GM23338 (cell line): ENCODE measurements around the gene MYH6. TPM values are rescaled to one million over a fixed set of nuclear protein-coding genes. Genes with fewer than 3 reads are reported as not detected.

Source experiments
- ATAC-seq: fragments of 200-7000 bp; cut with Tn5 transposase; 3 replicates; pipeline ENCODE4 v1.9.1; 2020
- DNase-seq: peaks from one replicate; pipeline ENCODE4 v3.0.0-alpha.2; 2015; ENCODE audit warnings: low spot score
- H2AFZ ChIP-seq: fragments of 200-600 bp; sonication (generic); 2 replicates; pipeline ENCODE4 v1.8.0; 2016; ENCODE audit warnings: antibody characterized with exemption, mild to moderate bottlenecking, moderate library complexity
- H3F3A ChIP-seq: fragments of 200-600 bp; sonication (generic); replicated peaks from 2 replicates; pipeline ENCODE4 v1.8.0; 2017; ENCODE audit warnings: antibody characterized with exemption, mixed run types, low read depth
- H3K27ac ChIP-seq: fragments of 200-600 bp; sonication (generic); 2 replicates; pipeline ENCODE4 v1.6.1; 2016; ENCODE audit warnings: low read depth
- H3K27me3 ChIP-seq: fragments of 200-600 bp; sonication (generic); 2 replicates; pipeline ENCODE4 v1.8.0; 2016; ENCODE audit warnings: mild to moderate bottlenecking, mixed run types, moderate library complexity; ENCODE audit not compliant: insufficient read depth
- H3K36me3 ChIP-seq: fragments of 200-600 bp; sonication (generic); 2 replicates; pipeline ENCODE4 v1.8.0; 2016; ENCODE audit warnings: mild to moderate bottlenecking; ENCODE audit not compliant: insufficient read depth
- H3K4me1 ChIP-seq: fragments of 200-600 bp; sonication (generic); 2 replicates; pipeline ENCODE4 v1.8.0; 2016; ENCODE audit warnings: mild to moderate bottlenecking, moderate library complexity; ENCODE audit not compliant: insufficient read depth
- H3K4me2 ChIP-seq: fragments of 200-600 bp; sonication (generic); 2 replicates; pipeline ENCODE4 v1.7.1; 2017; ENCODE audit warnings: mixed run types
- H3K4me3 ChIP-seq: fragments of 200-600 bp; sonication (generic); 2 replicates; pipeline ENCODE4 v1.6.1; 2016; ENCODE audit warnings: mixed run types
- H3K79me2 ChIP-seq: fragments of 200-600 bp; sonication (generic); replicated peaks from 2 replicates; pipeline ENCODE4 v1.8.0; 2017; ENCODE audit warnings: mild to moderate bottlenecking; ENCODE audit not compliant: insufficient read depth
- H3K9me2 ChIP-seq: fragments of 200-600 bp; sonication (generic); 2 replicates; pipeline ENCODE4 v1.8.0; 2017; ENCODE audit not compliant: insufficient read depth
- H4K20me1 ChIP-seq: fragments of 200-600 bp; sonication (generic); replicated peaks from 2 replicates; pipeline ENCODE4 v1.8.0; 2017; ENCODE audit warnings: mild to moderate bottlenecking; ENCODE audit not compliant: insufficient read depth
- H3K27ac Mint-ChIP-seq: 2 replicates; pipeline ENCODE4 v1.8.0; 2020; ENCODE audit warnings: inconsistent platforms, mild to moderate bottlenecking, moderate library complexity, mixed read lengths
- H3K27me3 Mint-ChIP-seq: 3 replicates; pipeline ENCODE4 v1.8.0; 2022; ENCODE audit warnings: low read depth, mild to moderate bottlenecking, moderate library complexity, mixed read lengths, inconsistent platforms; ENCODE audit not compliant: insufficient read depth, poor library complexity
- H3K36me3 Mint-ChIP-seq: 3 replicates; pipeline ENCODE4 v1.8.0; 2021; ENCODE audit warnings: low read depth, mild to moderate bottlenecking, inconsistent platforms, moderate library complexity, mixed read lengths
- H3K4me1 Mint-ChIP-seq: 3 replicates; pipeline ENCODE4 v1.8.0; 2020; ENCODE audit warnings: mild to moderate bottlenecking, inconsistent platforms, mixed read lengths
- H3K4me3 Mint-ChIP-seq: 3 replicates; pipeline ENCODE4 v1.8.0; 2021; ENCODE audit warnings: moderate library complexity, mild to moderate bottlenecking, inconsistent platforms, mixed read lengths
- H3K9me3 Mint-ChIP-seq: 3 replicates; pipeline ENCODE4 v1.8.0; 2020; ENCODE audit warnings: moderate library complexity, mild to moderate bottlenecking, inconsistent platforms, mixed read lengths
- CREB1 ChIP-seq: fragments of 250-450 bp; sonication (Bioruptor Pico); IDR thresholded peaks from 2 replicates; pipeline ENCODE4 v1.5.0; 2020; ENCODE audit warnings: low read depth, mild to moderate bottlenecking, moderate library complexity
- CTCF ChIP-seq, 2 experiments: fragments of 200-600 bp in 1 of 2; sonication (generic) in 1 of 2; conservative IDR thresholded peaks; 2 replicates each; pipeline versions ENCODE4 v1.5.1 to v1.6.1; 2016 to 2017; ENCODE audit warnings: antibody characterized with exemption in 2 of 2, low read depth in 2 of 2, mild to moderate bottlenecking in 2 of 2, moderate library complexity in 1 of 2
- ETS1 ChIP-seq: IDR thresholded peaks from 2 replicates; pipeline ENCODE4 v1.6.1; 2016; ENCODE audit warnings: antibody characterized with exemption
- EZH2 ChIP-seq: fragments of 200-600 bp; sonication (generic); IDR thresholded peaks from one replicate; pipeline ENCODE4 v1.8.0; 2017; ENCODE audit warnings: antibody characterized with exemption, mild to moderate bottlenecking, low read depth; ENCODE audit not compliant: unreplicated experiment
- EZH2phosphoT487 ChIP-seq: fragments of 200-600 bp; sonication (generic); IDR thresholded peaks from one replicate; pipeline ENCODE4 v1.8.1; 2018; ENCODE audit warnings: antibody characterized with exemption; ENCODE audit not compliant: unreplicated experiment
- JUNB ChIP-seq: IDR thresholded peaks from one replicate; pipeline ENCODE4 v1.6.1; 2016; ENCODE audit warnings: antibody characterized with exemption; ENCODE audit not compliant: unreplicated experiment
- NANOG ChIP-seq: IDR thresholded peaks from 2 replicates; pipeline ENCODE4 v1.6.1; 2016; ENCODE audit warnings: antibody characterized with exemption, borderline replicate concordance
- POLR2AphosphoS5 ChIP-seq: IDR thresholded peaks from 2 replicates; pipeline ENCODE4 v1.6.1; 2016; ENCODE audit warnings: antibody characterized with exemption, low read depth
- REST ChIP-seq: IDR thresholded peaks from one replicate; pipeline ENCODE4 v1.6.1; 2018; ENCODE audit warnings: antibody characterized with exemption; ENCODE audit not compliant: unreplicated experiment
- STAT1 ChIP-seq: IDR thresholded peaks from one replicate; pipeline ENCODE4 v1.6.1; 2016; ENCODE audit warnings: antibody characterized with exemption; ENCODE audit not compliant: unreplicated experiment
- ZNF114 ChIP-seq: fragments of 250-450 bp; sonication (Bioruptor Pico); IDR thresholded peaks from 2 replicates; pipeline ENCODE4 v1.5.0; 2020; ENCODE audit warnings: mild to moderate bottlenecking, moderate library complexity
- ZNF331 ChIP-seq: fragments of 250-450 bp; sonication (Bioruptor Pico); IDR thresholded peaks from 2 replicates; pipeline ENCODE4 v1.5.0; 2020; ENCODE audit warnings: low read depth, mild to moderate bottlenecking, moderate library complexity
- ZNF462 ChIP-seq: fragments of 250-450 bp; sonication (Bioruptor Pico); IDR thresholded peaks from 2 replicates; pipeline ENCODE4 v1.5.0; 2020; ENCODE audit warnings: mild to moderate bottlenecking, moderate library complexity
- polyA plus RNA-seq: library from polyadenylated mRNA; unstranded; fragments of >200 nt; fragmentation: Nextera tagmentation; extraction: Ambion mirVana; gene quantifications from 2 replicates; pipeline ENCODE4 v1.2.1, GENCODE V29; 2016
- total RNA-seq: library from RNA; depleted of rRNA; stranded (reverse); fragments of >200 nt; shearing (Covaris generic); gene quantifications from 2 replicates; pipeline ENCODE4 v1.2.3, GENCODE V29; 2014

Gene MYH6
- total and polyA plus RNA-seq, 2 experiments from 2014 or later: 0.03 to 0.10 TPM

- H2AFZ ChIP-seq: peak overlapping the region; percentile 98
- no peaks in the 10 kb centered on the region; the same call in 2 of the 3 replicates for H3K36me3 Mint-ChIP-seq
- H3K4me2 ChIP-seq: no peak overlapping the region
- no peaks in the 10 kb centered on the region for H4K20me1 ChIP-seq
- no peak overlapping the region for H3K27ac Mint-ChIP-seq
- peaks cover 21% of the 10 kb centered on the region for H3K4me1 ChIP-seq
- peaks cover 7% of the 10 kb centered on the region; the same call in 1 of the 2 replicates for H3K9me2 ChIP-seq
- H3K9me3 Mint-ChIP-seq: no peaks in the 10 kb centered on the region
- no peaks in the 10 kb centered on the region for H3F3A ChIP-seq
- H3K27ac ChIP-seq: no peak overlapping the region
- peaks cover 25% of the 10 kb centered on the region for H3K4me1 Mint-ChIP-seq
- H3K27me3 Mint-ChIP-seq: peaks cover 25% of the 10 kb centered on the region
- H3K27me3 ChIP-seq: no peaks in the 10 kb centered on the region
- TF ChIP-seq ZNF114 (CRISPR knock-in tag) (no peak), EZH2phosphoT487 (no peak), EZH2 (no peak), CREB1 (CRISPR knock-in tag) (no peak), STAT1 (no peak), POLR2AphosphoS5 (no peak), JUNB (no peak), ZNF331 (no peak), REST (no peak), NANOG (no peak), CTCF (conservative IDR thresholded peaks at IDR 0.05; ENCODE audit: low read depth in 2 of 2) (no peak), ZNF462 (CRISPR knock-in tag) (no peak), ETS1 (no peak)
- H3K4me3 Mint-ChIP-seq: no peak overlapping the region
- DNase-seq (no peak), ATAC-seq (no peak)
- no peak overlapping the region for H3K4me3 ChIP-seq
- no peaks in the 10 kb centered on the region for H3K36me3 ChIP-seq
- no peaks in the 10 kb centered on the region for H3K79me2 ChIP-seq
These were observed 31.2 kb upstream of the MYH6 start for GRCh38 chr14:23439107-23439835.
